HepG2 (cell line): ENCODE measurements around the gene SLC6A4. TPM values are rescaled to one million over a fixed set of nuclear protein-coding genes. Genes with fewer than 3 reads are reported as not detected.

Experiments used
- AGO2 ChIP-seq: fragments of 200-400 bp; formaldehyde crosslinking; optimal IDR thresholded peaks from 2 replicates; pipeline ENCODE3; 2017; ENCODE audit warnings: mild to moderate bottlenecking, low read depth, low read length, moderate library complexity
- EP300 ChIP-seq, 3 experiments: sonication (generic) in 1 of 3; formaldehyde crosslinking in 1 of 3; IDR thresholded peaks; 2 replicates each; pipeline versions ENCODE4 v1.5.1 to v1.6.1; 2011 to 2020; ENCODE audit warnings: low read depth in 2 of 3, low read length in 2 of 3, borderline replicate concordance in 1 of 3, improper control_type of control experiment in 1 of 3, mild to moderate bottlenecking in 1 of 3, missing genetic modification reagents in 1 of 3, moderate library complexity in 1 of 3
- FOXK1 ChIP-seq: sonication (generic); formaldehyde crosslinking; IDR thresholded peaks from 2 replicates; pipeline ENCODE4 v1.4.0; 2020; ENCODE audit warnings: low read depth, missing genetic modification reagents, borderline replicate concordance
- FOXM1 ChIP-seq: sonication (generic); formaldehyde crosslinking; IDR thresholded peaks from 2 replicates; pipeline ENCODE4 v1.5.0; 2020; ENCODE audit warnings: missing genetic modification reagents
- HMGXB4 ChIP-seq, 2 experiments: sonication (generic) in 1 of 2; formaldehyde crosslinking in 1 of 2; IDR thresholded peaks; 2 replicates each; pipeline versions ENCODE4 v1.4.0 to v1.6.1; 2018 to 2020; ENCODE audit warnings: missing genetic modification reagents in 2 of 2, borderline replicate concordance in 1 of 2, low read depth in 1 of 2, mild to moderate bottlenecking in 1 of 2, missing biosample characterization in 1 of 2
- HNRNPL ChIP-seq: fragments of 200-400 bp; formaldehyde crosslinking; IDR thresholded peaks from 2 replicates; pipeline ENCODE4 v1.6.1; 2017; ENCODE audit warnings: mild to moderate bottlenecking, low read depth, low read length
- KAT8 ChIP-seq: IDR thresholded peaks from 2 replicates; pipeline ENCODE4 v1.6.1; 2016; ENCODE audit warnings: missing genetic modification reagents, missing compliant biosample characterization
- KDM5B ChIP-seq: sonication (generic); formaldehyde crosslinking; IDR thresholded peaks from 2 replicates; pipeline ENCODE4 v1.4.0; 2020; ENCODE audit warnings: missing genetic modification reagents, mild to moderate bottlenecking, borderline replicate concordance
- KLF13 ChIP-seq: sonication (generic); formaldehyde crosslinking; IDR thresholded peaks from 2 replicates; pipeline ENCODE4 v1.4.0; 2020; ENCODE audit warnings: mild to moderate bottlenecking, missing genetic modification reagents
- MEF2D ChIP-seq: sonication (generic); formaldehyde crosslinking; IDR thresholded peaks from 2 replicates; pipeline ENCODE4 v1.5.1; 2020; ENCODE audit warnings: mild to moderate bottlenecking, missing genetic modification reagents
- SALL2 ChIP-seq: sonication (generic); formaldehyde crosslinking; IDR thresholded peaks from 2 replicates; pipeline ENCODE4 v1.8.1; 2023; ENCODE audit warnings: mild to moderate bottlenecking, missing genetic modification reagents, inconsistent platforms
- SIX4 ChIP-seq: sonication (generic); formaldehyde crosslinking; IDR thresholded peaks from 2 replicates; pipeline ENCODE4 v1.4.0; 2020; ENCODE audit warnings: missing genetic modification reagents
- STAG1 ChIP-seq: sonication (generic); formaldehyde crosslinking; IDR thresholded peaks from 2 replicates; pipeline ENCODE4 v1.4.0; 2020; ENCODE audit warnings: missing genetic modification reagents
- TFAP4 ChIP-seq: sonication (generic); IDR thresholded peaks from 2 replicates; pipeline ENCODE4 v1.6.1; 2016; ENCODE audit warnings: low read depth, borderline replicate concordance
- TIGD3 ChIP-seq: sonication (generic); formaldehyde crosslinking; IDR thresholded peaks from 2 replicates; pipeline ENCODE4 v1.5.1; 2020; ENCODE audit warnings: mild to moderate bottlenecking, missing genetic modification reagents, borderline replicate concordance
- XBP1 ChIP-seq: sonication (generic); formaldehyde crosslinking; IDR thresholded peaks from 2 replicates; pipeline ENCODE4 v1.5.0; 2020; ENCODE audit warnings: missing genetic modification reagents
- XRCC5 ChIP-seq: fragments of 200-400 bp; formaldehyde crosslinking; optimal IDR thresholded peaks from 2 replicates; pipeline ENCODE3; 2017; ENCODE audit warnings: mild to moderate bottlenecking, low read length
- ZBTB7B ChIP-seq: sonication (generic); formaldehyde crosslinking; IDR thresholded peaks from 2 replicates; pipeline ENCODE4 v1.4.0; 2020; ENCODE audit warnings: missing genetic modification reagents
- ZIK1 ChIP-seq: sonication (generic); formaldehyde crosslinking; IDR thresholded peaks from 2 replicates; pipeline ENCODE4 v1.5.0; 2020; ENCODE audit warnings: mild to moderate bottlenecking, low read depth, missing genetic modification reagents, borderline replicate concordance
- ZNF101 ChIP-seq: sonication (generic); formaldehyde crosslinking; IDR thresholded peaks from 2 replicates; pipeline ENCODE4 v1.4.0; 2020; ENCODE audit warnings: mild to moderate bottlenecking, low read depth, missing genetic modification reagents, borderline replicate concordance
- ZNF205 ChIP-seq: IDR thresholded peaks from 2 replicates; pipeline ENCODE4 v1.6.1; 2018; ENCODE audit warnings: missing biosample characterization, missing genetic modification reagents
- ZNF362 ChIP-seq: sonication (generic); formaldehyde crosslinking; IDR thresholded peaks from 2 replicates; pipeline ENCODE4 v1.4.0; 2020; ENCODE audit warnings: missing genetic modification reagents, mild to moderate bottlenecking, borderline replicate concordance
- ZNF446 ChIP-seq: sonication (generic); formaldehyde crosslinking; IDR thresholded peaks from 2 replicates; pipeline ENCODE4 v1.5.0; 2020; ENCODE audit warnings: mild to moderate bottlenecking, missing genetic modification reagents
- ZNF710 ChIP-seq: sonication (generic); formaldehyde crosslinking; IDR thresholded peaks from 2 replicates; pipeline ENCODE4 v1.5.0; 2020; ENCODE audit warnings: mild to moderate bottlenecking, missing genetic modification reagents, borderline replicate concordance
- polyA plus RNA-seq, 8 experiments: library from polyadenylated mRNA; depleted of rRNA in 3 of 8; stranded (reverse) in 7 of 8; unstranded in 1 of 8; fragments of >200 nt; fragmentation: Illumina TruSeq in 4 of 8; extraction: Trizol in 4 of 8; gene quantifications; 2 replicates each; pipeline versions ENCODE4 v1.2.1 to v1.2.3, GENCODE V29; 2011 to 2016; ENCODE audit warnings: low read depth in 4 of 8, missing spikeins in 1 of 8, mixed read lengths in 1 of 8; ENCODE audit not compliant: insufficient read depth in 1 of 8
- total RNA-seq, 5 experiments: library from RNA; depleted of rRNA; stranded (reverse); fragments of >200 nt; fragmentation: Illumina TruSeq; extraction: Trizol; gene quantifications; 2 replicates each; pipeline ENCODE4 v1.2.3, GENCODE V29; 2016; ENCODE audit warnings: low read depth in 1 of 5

Gene SLC6A4
- total and polyA plus RNA-seq, 2 of the 13 experiments (the other 11 are each of a cell fraction or from before 2014, with no cell fraction given) = 7.6 to 20.3 TPM

GRCh38 chr17:30226878-30227277 lies 8.6 kb downstream of the SLC6A4 start (continued):
- TF ChIP-seq STAG1 (no peak), XRCC5 (peak; percentile 18), AGO2 (no peak), ZNF205 (CRISPR knock-in tag) (no peak), ZIK1 (no peak), HMGXB4 (CRISPR knock-in tag; IDR thresholded peaks at IDR 0.05; ENCODE audit: borderline replicate concordance in 1 of 2, low read depth in 1 of 2) (no peak), ZNF710 (CRISPR knock-in tag) (0 out of 2 replicates have a peak, but pooled peaks have one; percentile 29), SALL2 (CRISPR knock-in tag) (no peak), FOXM1 (CRISPR knock-in tag) (no peak), MEF2D (CRISPR knock-in tag) (no peak), TIGD3 (no peak), XBP1 (CRISPR knock-in tag) (no peak), FOXK1 (no peak), SIX4 (CRISPR knock-in tag) (no peak), ZNF101 (CRISPR knock-in tag) (no peak), ZBTB7B (CRISPR knock-in tag) (no peak), EP300 (IDR thresholded peaks at IDR 0.05; ENCODE audit: low read depth in 2 of 2, low read length in 2 of 2) (no peak), EP300 (CRISPR knock-in tag; IDR thresholded peaks at IDR 0.05; ENCODE audit: borderline replicate concordance) (no peak), KLF13 (CRISPR knock-in tag) (no peak), ZNF446 (CRISPR knock-in tag) (no peak), ZNF362 (CRISPR knock-in tag) (no peak), HNRNPL (no peak), TFAP4 (no peak), KAT8 (CRISPR knock-in tag) (no peak), KDM5B (CRISPR knock-in tag) (0 out of 2 replicates have a peak, but pooled peaks have one; percentile 41)
